GM18502 (cell line): ENCODE data around the gene YIPF2.

Experiments used
- ATAC-seq: cut with Tn5 transposase; IDR thresholded peaks from one replicate; pipeline ENCODE4 v1.9.1; 2021; ENCODE audit warnings: mild to moderate bottlenecking; ENCODE audit not compliant: unreplicated experiment, poor library complexity

YIPF2 gene

DNA sequence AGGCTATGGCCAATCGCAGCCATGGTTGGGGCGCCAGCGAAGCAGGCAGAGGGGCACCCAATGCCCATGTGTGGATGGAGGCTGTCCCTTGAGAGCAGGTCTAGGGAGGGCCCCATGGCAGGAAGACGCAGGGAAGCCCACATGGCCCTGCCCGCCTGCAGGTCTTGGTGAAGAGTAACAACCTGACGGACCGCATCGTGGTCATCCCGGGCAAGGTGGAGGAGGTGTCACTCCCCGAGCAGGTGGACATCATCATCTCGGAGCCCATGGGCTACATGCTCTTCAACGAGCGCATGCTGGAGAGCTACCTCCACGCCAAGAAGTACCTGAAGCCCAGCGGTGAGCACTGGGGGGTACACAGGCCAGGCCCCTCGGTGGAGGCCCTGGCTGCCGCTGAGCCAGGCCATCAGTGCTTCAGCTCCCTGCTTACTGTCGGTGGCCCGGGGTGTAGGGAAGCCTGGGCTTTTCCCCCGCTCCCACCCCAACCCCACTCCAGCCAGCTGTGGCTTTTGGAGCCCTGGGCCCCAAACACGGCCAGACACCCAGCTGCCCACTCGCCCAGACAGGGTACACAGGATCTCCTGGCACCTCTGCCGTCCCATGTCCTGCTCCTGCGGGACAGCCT, 14.6 kb downstream of the YIPF2 start:
- ATAC-seq: no peak

DNA sequence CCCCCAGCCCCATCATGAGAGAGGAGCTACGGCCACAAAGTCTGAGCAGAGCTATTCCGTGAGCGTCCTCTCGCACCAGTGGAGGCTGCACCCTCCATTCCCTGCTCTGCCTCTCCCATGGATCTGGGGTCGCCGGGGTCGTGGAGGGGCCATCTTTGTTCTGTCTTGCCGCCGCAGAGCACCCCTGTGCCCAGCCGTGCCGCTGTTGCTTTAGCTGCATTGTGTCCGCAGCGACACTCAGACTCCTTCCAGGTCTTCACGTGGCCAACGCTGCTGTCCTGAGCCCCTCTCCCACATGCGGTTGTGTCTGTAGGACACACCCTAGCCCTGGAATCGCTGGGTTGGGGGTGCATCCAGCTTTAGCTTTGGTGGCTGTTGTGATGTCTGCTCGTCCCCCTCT, 15.8 kb downstream of the YIPF2 start:
- no peak for ATAC-seq

DNA sequence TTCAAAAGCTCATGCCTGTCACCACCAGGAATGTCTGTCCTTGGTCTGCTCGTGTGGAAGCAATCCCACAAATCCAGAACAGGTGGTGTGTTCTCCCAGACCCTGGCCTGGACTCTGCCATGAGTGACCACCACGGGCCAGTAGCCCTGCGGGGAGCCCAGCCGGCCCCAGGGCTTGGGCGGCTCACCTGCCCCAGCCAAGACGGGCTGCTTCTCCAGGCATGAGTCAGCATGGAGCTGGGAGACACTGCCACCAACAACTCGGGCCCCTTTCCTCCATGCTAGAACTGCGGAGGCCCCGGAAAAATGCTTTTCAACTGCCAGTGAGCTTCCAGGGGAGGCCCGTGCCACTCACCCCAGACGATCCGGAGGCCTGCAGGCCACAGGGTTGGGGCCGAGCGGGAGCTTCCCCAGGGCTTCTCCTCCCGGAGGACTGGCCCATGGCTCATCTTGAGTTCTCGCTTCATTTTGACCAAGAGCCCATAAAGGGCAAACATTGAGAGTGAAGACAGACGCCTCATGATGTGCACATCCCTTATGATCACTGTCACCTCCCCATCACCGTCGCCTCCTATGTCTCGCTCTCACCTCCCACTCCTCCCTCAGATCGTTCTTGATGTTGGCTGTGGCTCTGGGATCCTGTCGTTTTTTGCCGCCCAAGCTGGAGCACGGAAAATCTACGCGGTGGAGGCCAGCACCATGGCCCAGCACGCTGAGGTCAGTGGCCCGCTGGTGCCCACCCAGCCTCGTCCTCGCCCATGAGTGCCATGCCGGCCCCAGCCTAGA, 16.7 kb downstream of the YIPF2 start:
- no peak for ATAC-seq

DNA sequence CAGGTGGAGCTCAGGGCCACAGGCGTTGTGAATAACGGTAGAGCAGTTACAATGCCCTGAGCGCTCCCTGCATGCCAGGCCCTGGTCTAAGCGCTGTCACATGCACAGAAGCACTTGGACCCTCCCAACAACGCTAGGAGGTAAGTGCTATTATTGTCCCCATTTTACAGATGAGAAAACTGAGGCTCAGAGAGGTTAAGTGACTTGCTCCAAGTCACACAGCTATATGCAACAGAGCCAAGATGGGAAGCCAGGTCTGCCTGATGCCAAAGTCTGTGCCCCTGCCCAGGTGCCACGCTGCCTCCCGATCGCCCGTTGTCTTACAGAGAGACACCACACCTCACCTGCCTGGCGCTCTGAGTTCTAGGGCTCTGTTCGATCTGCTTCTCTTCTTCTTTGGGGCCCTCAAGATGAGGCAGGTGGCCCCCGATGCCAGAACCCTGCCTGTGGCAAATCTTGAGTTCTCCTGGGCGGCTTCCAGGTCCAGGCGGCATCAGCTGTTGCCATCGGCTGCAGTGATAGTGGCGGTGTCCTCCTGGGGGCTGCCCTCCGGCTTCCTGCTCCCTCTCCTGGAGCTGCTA, 20.0 kb downstream of the YIPF2 start:
- ATAC-seq: no peak

DNA sequence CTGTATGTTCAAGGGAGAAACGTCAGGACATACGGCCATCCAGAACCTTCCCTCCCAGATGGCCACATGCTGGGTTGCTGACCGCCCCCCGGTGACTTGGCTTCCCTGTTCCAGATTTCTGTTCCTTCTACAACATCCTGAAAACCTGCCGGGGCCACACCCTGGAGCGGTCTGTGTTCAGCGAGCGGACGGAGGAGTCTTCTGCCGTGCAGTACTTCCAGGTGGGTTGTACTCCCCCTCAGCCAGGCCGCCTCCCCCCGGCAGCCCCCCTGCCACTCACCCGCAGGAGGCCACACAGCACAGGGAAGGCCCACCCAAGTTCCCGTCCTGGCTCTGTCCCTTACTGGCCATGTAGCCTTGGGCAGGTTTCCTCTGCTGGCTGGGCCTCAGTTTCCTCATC, 20.5 kb downstream of the YIPF2 start:
- ATAC-seq: no peak

DNA sequence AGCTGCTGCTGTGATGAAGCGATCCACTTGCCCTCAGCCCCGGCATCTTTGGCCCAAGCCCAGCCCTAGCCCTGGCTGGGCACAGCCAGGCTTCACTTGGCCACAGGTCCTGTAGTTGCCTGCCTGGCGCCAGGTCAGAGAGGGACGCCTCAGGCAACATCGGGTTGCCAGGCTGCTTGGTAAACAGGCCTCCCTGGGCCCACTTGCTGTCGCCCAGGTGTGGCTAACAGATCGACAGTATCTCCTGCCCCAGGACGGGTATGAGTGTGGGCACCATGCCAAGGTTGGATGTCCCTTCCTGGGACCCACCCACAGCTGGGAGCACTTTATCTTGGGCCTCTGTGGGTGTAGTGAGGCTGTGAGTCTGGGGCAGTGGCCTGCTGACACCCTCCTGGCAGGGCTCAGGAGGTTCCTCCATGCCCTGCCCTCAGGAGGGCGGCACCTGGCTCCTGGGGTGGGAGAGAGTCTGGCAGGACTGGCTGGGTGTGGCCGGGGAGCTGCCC, 29.2 kb downstream of the YIPF2 start:
- ATAC-seq: no peak

DNA sequence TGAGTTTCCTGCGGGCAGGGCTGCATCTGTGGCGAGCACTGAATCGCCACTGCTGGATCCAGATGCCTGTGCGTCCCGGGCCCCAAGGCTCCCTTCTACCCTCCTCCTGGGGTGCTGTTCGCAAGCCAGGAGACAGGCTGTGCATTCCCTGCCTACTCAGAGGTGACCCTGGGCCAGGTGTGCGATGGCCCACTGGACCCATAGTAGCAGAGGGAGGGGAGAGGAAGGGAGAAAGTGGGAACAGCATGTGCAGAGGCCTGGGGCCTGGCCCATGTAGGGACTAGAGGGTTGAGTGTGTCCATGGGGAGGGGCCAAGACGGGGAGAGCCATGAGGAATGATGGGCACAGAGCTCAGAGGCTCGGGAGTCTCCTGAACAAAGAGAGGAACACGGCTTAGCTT, 29.8 kb downstream of the YIPF2 start:
- ATAC-seq: no peak

DNA sequence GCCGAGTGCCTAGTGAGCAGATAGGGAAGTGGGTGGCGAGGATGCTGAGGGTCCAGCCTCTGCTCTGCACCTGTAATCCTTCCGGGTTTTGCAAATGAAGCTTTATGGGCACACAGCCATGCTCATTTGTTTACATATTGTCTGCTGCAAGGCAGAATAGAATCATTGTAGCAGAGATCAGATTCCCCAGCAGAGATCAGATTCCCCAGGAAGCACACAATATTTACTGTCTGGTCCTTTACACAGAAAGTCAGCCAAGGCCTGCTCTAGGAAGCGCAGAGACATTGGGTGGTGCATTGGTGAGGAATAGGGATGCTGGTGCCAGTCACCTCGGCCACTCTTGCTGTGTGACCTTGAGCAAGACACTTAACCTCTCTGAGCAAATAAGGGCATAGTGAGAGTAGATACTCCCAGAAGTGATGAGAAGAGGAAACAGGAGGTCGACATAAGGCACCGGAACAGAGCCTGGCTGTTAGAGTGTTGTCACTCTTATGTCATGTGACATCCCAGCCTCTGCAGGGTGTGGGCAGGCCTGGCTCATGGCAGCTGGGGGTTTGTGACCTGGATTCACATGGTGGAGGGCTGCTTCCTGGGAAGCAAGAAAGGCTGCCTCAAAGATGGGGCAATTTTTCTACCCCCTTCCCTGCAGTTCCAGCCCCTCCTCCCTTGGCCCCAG, 31.4 kb downstream of the YIPF2 start:
- ATAC-seq: no peak

DNA sequence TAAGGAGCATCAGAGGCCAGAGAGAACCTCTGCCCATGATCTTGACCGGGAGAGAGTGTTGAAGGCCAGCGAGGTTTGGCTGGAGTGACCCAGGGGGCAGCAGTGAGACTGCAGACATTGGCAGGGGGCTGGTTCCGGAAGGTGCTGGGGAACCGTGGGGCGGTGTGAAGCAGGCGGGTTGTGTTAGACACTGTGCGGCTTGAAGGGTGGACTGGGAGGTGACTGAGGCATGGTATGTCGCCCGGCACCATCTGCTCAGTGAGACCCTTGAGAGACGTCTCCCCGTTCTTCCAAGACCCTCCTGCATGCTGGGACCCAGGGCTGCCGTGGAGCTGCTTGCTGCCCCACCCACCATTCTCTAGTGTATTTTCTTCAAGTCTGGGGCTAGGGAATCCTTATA, 32.5 kb downstream of the YIPF2 start:
- no peak for ATAC-seq

DNA sequence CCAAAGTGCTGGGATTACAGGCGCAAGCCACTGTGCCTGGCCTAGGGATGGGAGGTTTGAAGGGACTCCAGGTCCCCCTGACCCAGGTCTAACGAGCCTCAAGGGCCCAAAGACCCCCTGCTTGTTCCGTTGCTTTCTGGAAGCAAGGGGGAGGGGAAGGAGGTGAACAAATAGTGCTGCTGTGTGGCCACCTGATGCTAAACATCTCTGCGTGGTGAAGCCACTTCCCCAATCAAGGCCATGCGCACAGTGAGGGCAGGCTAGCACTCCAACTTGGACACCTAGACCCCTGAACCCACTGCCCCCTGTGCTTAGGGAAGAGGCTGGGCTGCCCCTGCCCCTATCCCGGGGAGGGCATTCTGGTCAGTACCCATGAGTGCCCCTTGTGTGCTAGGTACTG, 33.1 kb downstream of the YIPF2 start:
- ATAC-seq: no peak

DNA sequence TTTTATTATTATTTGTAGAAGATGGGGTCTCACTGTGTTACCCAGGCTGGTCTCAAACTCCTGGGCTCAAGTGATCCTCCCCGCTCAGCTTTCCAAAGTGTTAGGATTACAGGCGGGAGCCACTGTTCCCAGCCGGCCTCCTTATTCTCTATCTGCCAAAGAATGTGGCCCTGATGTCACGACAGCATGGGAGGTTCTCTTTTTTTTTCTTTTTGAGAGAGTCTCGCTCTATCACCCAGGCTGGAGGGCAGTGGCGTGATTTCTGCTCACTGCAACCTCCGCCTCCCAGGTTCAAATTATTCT, 33.6 kb downstream of the YIPF2 start:
- ATAC-seq: no peak

DNA sequence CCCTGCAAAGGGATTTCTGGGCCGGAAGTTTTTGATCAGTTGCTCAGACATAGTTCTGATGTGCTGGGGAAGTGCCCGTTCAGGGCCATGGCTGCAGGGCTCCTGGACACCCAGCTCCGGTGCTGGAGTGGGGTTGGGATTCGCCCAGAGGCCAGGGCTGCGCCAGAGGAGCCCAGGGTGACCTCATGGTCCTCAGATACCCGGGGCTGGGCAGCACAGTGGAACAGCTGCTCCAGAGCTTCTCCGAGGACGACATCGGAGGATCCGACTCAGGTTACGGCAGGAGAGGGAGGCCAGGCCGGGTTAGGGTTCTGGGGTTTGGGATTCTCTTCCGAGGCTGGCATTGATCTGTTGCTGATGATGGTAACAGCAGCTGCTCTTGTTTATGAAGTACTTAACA, 36.2 kb downstream of the YIPF2 start:
- ATAC-seq: no peak

DNA sequence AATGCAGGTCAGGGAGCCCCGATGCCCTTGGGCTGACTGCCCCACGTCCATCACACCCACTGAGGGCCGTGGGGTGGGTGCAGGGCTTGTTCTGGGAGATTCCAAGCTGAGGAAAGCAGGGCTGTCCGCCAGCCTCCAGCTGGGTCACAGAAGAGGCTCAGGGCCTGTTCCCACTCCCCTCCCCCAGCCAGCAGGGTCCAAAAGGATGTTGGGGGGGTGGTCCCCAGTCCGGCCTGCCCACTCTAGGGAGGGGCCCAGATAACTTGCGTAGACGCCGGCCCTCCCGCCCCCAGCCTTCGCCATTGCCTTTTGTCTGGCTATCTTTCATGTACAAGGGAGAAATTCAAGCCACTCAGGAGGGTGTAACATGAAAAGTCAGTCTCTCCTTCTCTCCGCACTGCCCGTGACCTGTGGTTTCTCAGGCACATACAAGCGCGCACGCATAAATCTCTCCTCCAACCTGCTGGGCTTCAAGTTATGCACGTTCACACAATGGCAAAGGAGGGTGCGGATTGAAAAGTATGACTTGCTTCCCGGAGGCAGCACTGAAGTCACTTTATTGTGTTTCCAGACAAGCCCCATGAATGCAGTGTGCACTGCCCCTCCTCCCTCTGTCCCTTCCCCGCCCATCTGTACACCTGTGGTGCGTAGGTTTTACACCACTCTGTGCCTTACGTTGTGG, 36.9 kb downstream of the YIPF2 start:
- ATAC-seq: no peak

DNA sequence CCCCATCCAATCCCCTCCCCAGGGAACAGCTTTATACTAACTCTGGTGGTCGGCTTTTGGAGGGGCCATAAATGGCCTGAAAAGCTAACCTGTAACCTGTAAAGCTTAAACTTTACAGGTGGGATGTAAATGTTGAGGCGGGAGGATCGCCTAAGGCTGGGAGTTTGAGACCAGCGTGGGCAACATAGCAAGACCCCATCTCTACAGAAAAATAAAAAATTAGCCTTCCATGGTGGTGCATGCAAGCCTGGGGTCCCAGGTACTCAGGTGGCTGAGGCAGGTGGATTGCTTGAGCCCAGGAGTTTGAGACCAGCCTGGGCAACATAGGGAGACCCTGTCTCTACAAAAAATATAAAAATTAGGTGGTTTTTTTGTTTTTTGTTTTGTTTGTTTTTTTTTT, 38.6 kb downstream of the YIPF2 start:
- ATAC-seq: no peak

DNA sequence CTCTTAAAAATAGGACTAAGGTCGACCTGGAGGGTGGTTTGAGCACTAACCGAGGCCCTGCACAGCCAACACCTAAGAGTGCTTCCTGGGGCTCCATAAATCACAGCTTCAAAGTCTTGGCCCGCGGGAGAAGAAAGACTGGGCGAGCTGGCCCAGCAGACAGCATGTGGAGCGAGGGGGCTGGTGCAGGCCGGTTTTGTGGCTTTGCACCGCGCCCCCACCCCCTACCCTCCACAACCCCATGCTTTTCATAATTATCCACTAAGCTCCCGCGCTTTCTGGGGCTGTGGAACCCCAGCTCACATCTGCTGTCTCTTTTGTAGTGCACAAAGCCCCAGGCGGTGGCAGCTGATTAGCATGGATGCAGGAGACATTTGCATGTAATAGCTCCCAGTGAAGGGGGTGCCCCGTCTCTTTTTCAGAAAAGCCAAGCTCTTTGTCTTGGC, 40.0 kb downstream of the YIPF2 start:
- no peak for ATAC-seq

DNA sequence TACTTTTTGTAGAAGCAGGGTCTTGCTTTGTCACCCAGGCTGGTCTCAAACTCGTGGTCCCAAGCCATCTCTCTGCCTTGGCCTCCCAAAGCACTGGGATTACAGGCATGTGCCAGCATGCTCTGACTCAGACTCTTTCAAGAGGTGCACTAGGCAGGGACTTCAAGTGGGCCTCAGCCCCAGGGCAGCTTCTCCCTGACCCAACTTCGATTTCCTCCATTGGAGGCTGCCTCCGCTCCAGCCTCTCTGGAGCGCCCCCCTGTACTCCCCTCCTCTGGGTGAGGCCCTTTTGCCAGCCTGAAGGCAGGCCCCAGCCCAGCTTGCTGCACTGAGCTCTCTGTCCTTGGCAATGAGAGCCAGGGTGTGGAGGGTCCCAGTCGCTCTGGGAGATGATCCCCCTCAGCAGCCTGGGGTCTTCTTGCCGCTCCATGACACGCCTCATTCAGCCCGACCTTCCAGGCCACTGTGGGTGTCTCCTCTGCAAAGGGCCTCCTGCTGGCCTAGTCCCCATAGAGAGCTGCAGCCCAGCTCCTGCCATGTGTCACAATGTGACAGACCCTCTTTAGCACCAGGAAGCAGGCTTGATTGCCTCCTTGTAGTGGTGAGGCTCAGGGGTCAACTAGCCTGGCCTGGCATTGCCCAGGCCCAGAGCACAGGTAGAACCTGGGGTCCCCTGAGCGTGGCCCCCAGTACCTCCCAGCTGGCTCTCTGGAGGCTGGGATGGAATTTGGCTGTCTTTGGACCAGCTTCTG, 40.6 kb downstream of the YIPF2 start:
- ATAC-seq: no peak

DNA sequence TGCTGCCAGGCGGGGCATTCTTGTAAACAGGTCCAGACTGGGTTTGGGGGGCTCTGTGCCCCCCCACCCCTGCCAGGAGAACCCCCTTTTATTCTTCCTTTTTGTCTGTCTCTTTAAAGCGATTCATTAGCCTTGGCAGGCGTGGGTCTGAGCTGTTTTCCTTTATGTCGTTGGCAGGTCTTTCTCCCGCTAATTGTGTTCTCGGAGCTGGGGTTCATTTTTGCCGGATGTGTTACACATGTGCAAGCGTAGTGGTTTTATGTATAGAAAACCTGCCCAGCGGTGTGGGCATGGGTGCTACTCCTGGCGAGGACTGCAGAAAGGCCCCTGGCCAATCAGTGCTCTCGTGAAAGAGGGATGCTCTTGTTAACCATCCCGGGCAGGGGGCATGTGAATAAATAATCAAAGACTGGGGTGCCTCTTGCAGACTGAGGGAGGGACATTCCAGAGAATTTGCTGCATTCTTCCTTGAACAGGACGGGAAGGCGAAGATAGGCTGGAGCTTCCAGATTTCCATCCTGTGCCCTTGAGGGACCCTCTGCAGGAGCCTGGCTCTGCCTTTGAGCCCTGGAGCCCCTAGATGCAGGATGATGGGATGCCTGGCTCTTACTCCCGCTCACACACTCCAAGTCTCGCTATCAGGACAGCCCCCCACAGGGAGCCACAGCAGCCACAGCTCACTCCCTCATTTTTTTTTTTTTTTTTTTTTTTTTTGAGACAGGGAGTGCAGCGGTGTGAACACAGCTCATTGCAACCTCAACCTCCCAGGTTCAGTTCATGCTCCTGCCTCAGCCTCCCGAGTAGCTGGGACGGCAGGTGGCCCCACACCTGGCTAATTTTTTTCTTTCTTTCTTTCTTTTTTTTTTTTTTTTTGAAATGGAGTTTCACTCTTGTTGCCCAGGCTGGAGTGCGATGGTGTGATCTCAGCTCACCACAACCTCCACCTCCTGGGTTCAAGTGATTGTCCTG, 43.0 kb downstream of the YIPF2 start:
- no peak for ATAC-seq

DNA sequence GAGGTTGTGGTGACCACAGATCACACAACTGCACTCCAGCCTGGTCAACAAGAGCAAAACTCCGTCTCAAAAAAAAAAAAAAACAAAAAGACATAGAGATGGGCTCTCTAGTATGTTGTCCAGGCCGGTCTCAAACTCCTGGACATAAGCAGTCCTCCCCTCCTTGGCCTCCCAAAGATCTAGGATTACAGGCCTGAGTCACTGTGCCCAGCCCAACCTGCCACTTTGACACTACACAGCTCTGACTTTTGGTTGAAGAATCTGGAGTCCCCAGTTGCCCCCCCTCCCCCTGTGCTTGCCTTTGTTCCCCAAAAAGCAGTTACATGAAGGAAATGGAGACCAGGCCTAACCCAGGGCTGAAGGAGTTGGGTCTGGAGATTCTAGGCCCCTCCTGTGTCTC, 44.2 kb downstream of the YIPF2 start:
- no peak for ATAC-seq

DNA sequence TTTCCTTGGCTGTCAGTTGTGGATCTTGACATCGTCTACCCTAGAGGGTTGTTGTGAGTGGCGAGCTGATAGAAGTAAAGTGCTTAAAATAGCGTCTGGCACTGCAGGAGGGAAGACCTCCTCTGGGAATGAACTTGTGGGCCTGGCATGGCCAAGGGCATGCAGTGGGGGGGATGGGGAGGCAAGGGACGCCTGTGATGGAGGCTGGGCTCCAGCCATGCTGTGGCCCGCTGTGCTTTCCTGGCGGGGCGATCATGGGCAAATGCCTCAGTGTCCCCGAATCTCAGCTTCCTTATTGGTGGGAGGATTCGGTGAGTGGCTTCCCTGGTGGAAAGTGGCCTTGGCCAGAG, 46.4 kb downstream of the YIPF2 start:
- ATAC-seq: no peak
